ENCODE results near the gene DEXI.

- TF ChIP-seq POLR2A (IDR thresholded peaks at IDR 0.05; ENCODE audit: low read depth), result no peak
- TF ChIP-seq, protein P1, sequence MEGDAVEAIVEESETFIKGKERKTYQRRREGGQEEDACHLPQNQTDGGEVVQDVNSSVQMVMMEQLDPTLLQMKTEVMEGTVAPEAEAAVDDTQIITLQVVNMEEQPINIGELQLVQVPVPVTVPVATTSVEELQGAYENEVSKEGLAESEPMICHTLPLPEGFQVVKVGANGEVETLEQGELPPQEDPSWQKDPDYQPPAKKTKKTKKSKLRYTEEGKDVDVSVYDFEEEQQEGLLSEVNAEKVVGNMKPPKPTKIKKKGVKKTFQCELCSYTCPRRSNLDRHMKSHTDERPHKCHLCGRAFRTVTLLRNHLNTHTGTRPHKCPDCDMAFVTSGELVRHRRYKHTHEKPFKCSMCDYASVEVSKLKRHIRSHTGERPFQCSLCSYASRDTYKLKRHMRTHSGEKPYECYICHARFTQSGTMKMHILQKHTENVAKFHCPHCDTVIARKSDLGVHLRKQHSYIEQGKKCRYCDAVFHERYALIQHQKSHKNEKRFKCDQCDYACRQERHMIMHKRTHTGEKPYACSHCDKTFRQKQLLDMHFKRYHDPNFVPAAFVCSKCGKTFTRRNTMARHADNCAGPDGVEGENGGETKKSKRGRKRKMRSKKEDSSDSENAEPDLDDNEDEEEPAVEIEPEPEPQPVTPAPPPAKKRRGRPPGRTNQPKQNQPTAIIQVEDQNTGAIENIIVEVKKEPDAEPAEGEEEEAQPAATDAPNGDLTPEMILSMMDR (IDR thresholded peaks at IDR 0.05), result no peak
- TF ChIP-seq POLR2AphosphoS5 (IDR thresholded peaks at IDR 0.05), result no peak
Measured at GRCh38 chr16:10897134-10897533, 45.1 kb downstream of the DEXI start.

All from esophagus muscularis mucosa (tissue), 3 donors.